DND-41 (cell line): Measurements from ENCODE around the gene UBE2V1.
A peak's percentile ranks its signal among the peaks of the same experiment; 100 is the strongest.

ENCODE experiments used
- ATAC-seq: fragments of 200-7000 bp; cut with Tn5 transposase; 3 replicates; pipeline ENCODE4 v1.9.1; 2021; ENCODE audit warnings: low read depth; ENCODE audit not compliant: insufficient read depth
- DNase-seq: peaks from one replicate; pipeline ENCODE4 v3.0.0-alpha.2; 2020
- H2AFZ ChIP-seq: 2 replicates; pipeline ENCODE4 v1.6.0; 2012; ENCODE audit warnings: low read depth, low read length
- H3K27ac ChIP-seq: 2 replicates; pipeline ENCODE4 v1.5.1; 2012; ENCODE audit warnings: low read length, inconsistent platforms
- H3K27me3 ChIP-seq: fragments of 200-600 bp; sonication (generic); 2 replicates; pipeline ENCODE4 v1.6.0; 2012; ENCODE audit warnings: low read length, mild to moderate bottlenecking, inconsistent platforms; ENCODE audit not compliant: insufficient read depth, poor library complexity
- H3K36me3 ChIP-seq: 2 replicates; pipeline ENCODE4 v1.5.1; 2012; ENCODE audit warnings: low read length, inconsistent platforms; ENCODE audit not compliant: insufficient read depth
- H3K4me1 ChIP-seq: 2 replicates; pipeline ENCODE4 v1.5.1; 2012; ENCODE audit warnings: mild to moderate bottlenecking, low read length; ENCODE audit not compliant: insufficient read depth
- H3K4me2 ChIP-seq: 2 replicates; pipeline ENCODE4 v1.6.0; 2012; ENCODE audit warnings: mild to moderate bottlenecking, moderate library complexity, low read length, inconsistent platforms; ENCODE audit not compliant: insufficient read depth
- H3K4me3 ChIP-seq, 2 experiments: fragments of 200-600 bp in 1 of 2; shearing (Covaris generic) in 1 of 2; 2 replicates each; pipeline ENCODE4 v1.5.1; 2012 to 2016; ENCODE audit warnings: inconsistent platforms in 2 of 2, low read length in 2 of 2, mild to moderate bottlenecking in 2 of 2, low read depth in 1 of 2, moderate library complexity in 1 of 2
- H3K79me2 ChIP-seq: 2 replicates; pipeline ENCODE4 v1.6.0; 2012; ENCODE audit warnings: low read length, inconsistent platforms; ENCODE audit not compliant: insufficient read depth
- H3K9ac ChIP-seq: 2 replicates; pipeline ENCODE4 v1.6.0; 2012; ENCODE audit warnings: low read depth, mild to moderate bottlenecking, inconsistent platforms, low read length, moderate library complexity
- H3K9me3 ChIP-seq: 2 replicates; pipeline ENCODE4 v1.5.1; 2012; ENCODE audit warnings: low read length, moderate library complexity, mild to moderate bottlenecking, inconsistent platforms; ENCODE audit not compliant: insufficient read depth, severe bottlenecking
- H4K20me1 ChIP-seq: 2 replicates; pipeline ENCODE4 v1.6.0; 2012; ENCODE audit warnings: low read length; ENCODE audit not compliant: insufficient read depth
- EZH2 ChIP-seq: IDR thresholded peaks from 3 replicates; pipeline ENCODE4 v1.6.1; 2012; ENCODE audit warnings: borderline replicate concordance, low read depth, mild to moderate bottlenecking, moderate library complexity, low read length, inconsistent platforms; ENCODE audit not compliant: severe bottlenecking
- TF ChIP-seq, protein P1 (sequence below): IDR thresholded peaks from 2 replicates; pipeline ENCODE4 v1.5.1; 2012; ENCODE audit warnings: borderline replicate concordance, low read length, moderate library complexity, mild to moderate bottlenecking; ENCODE audit not compliant: poor library complexity, severe bottlenecking; ENCODE audit errors: extremely low read depth

Gene UBE2V1

GRCh38 chr20:50049442-50050026 lies 63.4 kb downstream of the UBE2V1 start:
- Histone ChIP-seq H3K79me2 (no peaks in the 10 kb centered on the region), H3K27me3 (peaks cover 11% of the 10 kb centered on the region), H3K4me2 (no peak overlapping the region), H3K4me1 (peaks cover 5% of the 10 kb centered on the region; the same call in 1 of the 2 replicates), H3K27ac (no peak overlapping the region), H3K4me3 (no peak overlapping the region), H3K9me3 (no peaks in the 10 kb centered on the region), H2AFZ (no peak overlapping the region), H4K20me1 (no peaks in the 10 kb centered on the region), H3K9ac (no peak overlapping the region), H3K36me3 (no peaks in the 10 kb centered on the region)
- TF ChIP-seq EZH2 = no peak
- TF ChIP-seq, protein P1, sequence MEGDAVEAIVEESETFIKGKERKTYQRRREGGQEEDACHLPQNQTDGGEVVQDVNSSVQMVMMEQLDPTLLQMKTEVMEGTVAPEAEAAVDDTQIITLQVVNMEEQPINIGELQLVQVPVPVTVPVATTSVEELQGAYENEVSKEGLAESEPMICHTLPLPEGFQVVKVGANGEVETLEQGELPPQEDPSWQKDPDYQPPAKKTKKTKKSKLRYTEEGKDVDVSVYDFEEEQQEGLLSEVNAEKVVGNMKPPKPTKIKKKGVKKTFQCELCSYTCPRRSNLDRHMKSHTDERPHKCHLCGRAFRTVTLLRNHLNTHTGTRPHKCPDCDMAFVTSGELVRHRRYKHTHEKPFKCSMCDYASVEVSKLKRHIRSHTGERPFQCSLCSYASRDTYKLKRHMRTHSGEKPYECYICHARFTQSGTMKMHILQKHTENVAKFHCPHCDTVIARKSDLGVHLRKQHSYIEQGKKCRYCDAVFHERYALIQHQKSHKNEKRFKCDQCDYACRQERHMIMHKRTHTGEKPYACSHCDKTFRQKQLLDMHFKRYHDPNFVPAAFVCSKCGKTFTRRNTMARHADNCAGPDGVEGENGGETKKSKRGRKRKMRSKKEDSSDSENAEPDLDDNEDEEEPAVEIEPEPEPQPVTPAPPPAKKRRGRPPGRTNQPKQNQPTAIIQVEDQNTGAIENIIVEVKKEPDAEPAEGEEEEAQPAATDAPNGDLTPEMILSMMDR = no peak
- DNase-seq = no peak
- ATAC-seq = no peak

DNA sequence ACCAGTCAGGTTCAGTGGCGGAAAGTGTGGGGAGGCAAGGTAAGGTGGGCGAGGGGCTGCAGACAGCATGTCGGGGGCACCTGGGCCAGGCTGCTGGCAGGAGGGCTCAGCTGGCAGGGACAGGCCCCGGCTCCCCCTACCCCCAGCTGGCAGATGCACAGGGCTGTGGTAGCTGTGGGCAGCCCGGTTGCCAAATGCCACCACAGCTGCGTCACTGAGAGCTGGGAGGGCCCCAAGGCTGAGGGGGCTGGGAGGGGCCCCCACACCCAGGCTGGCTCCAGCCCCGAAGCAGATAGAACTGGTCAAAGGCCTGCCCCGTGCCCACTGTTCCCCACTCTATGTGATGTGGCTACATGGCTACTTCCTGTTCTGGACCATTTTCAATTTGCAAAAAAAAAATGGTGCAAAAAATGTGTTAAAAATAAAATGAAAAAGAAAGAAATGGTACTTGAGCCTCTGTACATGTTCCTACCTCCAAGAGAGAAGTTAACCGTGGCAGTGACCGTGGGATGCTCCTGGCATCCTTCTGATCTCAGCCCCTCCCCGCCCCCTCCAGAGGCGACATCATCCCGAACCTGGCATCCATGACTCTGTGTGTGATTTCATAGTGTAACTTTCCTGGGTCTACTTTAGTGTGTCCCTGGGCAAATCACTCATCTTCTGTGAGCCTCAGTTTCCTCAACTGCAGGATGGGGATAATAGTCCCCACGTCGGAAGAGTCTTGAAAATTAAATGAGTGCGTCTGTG lies 64.4 kb downstream of the UBE2V1 start:
- Histone ChIP-seq H3K27me3 (peaks cover 11% of the 10 kb centered on the region), H3K36me3 (no peaks in the 10 kb centered on the region), H3K9ac (no peak overlapping the region), H3K79me2 (no peaks in the 10 kb centered on the region), H3K9me3 (no peaks in the 10 kb centered on the region), H2AFZ (no peak overlapping the region), H3K27ac (no peak overlapping the region), H4K20me1 (no peaks in the 10 kb centered on the region), H3K4me1 (peaks cover 5% of the 10 kb centered on the region; the same call in 1 of the 2 replicates), H3K4me2 (no peak overlapping the region), H3K4me3 (no peak overlapping the region)
- ATAC-seq (peak; percentile 88), DNase-seq (peak; percentile 64)
- TF ChIP-seq EZH2 = no peak
- TF ChIP-seq, protein P1 = no peak

- DNase-seq (no peak), ATAC-seq (no peak)
- H3K9ac ChIP-seq = no peak overlapping the region
- H3K27ac ChIP-seq = no peak overlapping the region
- H3K79me2 ChIP-seq = no peaks in the 10 kb centered on the region
- no peaks in the 10 kb centered on the region for H3K36me3 ChIP-seq
- H2AFZ ChIP-seq = no peak overlapping the region
- H3K9me3 ChIP-seq = no peaks in the 10 kb centered on the region
- no peak for TF ChIP-seq EZH2
- TF ChIP-seq, protein P1 = no peak
- H3K4me2 ChIP-seq = no peak overlapping the region
- no peaks in the 10 kb centered on the region for H4K20me1 ChIP-seq
- peaks cover 11% of the 10 kb centered on the region for H3K27me3 ChIP-seq
- H3K4me1 ChIP-seq = peaks cover 5% of the 10 kb centered on the region; the same call in 1 of the 2 replicates
- H3K4me3 ChIP-seq = no peak overlapping the region
These were observed 68.5 kb downstream of the UBE2V1 start for GRCh38 chr20:50044353-50044960.
